Islet precursor cell (in vitro differentiated cells): ENCODE results near the gene FDXACB1.

ENCODE experiments used
- DNase-seq: peaks from one replicate; pipeline ENCODE4 v3.0.0-alpha.2; 2018

The FDXACB1 gene

GRCh38 chr11:111841370-111842053 lies 37.5 kb downstream of the FDXACB1 start:
- DNase-seq, result peak; percentile 87

- no peak for DNase-seq
Measured at GRCh38 chr11:111840143-111840542, 38.8 kb downstream of the FDXACB1 start.

DNA sequence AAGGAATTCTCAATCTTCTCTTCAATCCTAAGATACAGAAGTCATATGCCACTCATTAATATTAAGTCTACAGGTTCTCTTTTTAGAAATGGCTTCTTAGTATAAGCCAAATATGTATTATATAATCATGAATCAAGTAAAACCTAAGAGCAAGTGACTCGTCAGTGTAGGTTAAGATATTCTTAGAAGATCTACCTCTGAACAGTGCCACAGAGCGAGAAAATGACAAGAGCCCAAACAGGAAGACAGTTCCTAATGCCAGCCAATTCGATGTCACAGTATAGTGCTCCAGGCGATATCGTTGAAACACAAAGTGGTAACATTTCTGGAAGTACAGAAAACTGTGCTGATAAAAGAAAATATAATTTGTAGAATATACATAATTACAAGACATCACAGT lies 40.9 kb downstream of the FDXACB1 start:
- DNase-seq, result no peak

GRCh38 chr11:111837366-111837891 lies 41.5 kb downstream of the FDXACB1 start:
- no peak for DNase-seq

- no peak for DNase-seq
Measured at GRCh38 chr11:111836721-111837120, 42.2 kb downstream of the FDXACB1 start.

DNA sequence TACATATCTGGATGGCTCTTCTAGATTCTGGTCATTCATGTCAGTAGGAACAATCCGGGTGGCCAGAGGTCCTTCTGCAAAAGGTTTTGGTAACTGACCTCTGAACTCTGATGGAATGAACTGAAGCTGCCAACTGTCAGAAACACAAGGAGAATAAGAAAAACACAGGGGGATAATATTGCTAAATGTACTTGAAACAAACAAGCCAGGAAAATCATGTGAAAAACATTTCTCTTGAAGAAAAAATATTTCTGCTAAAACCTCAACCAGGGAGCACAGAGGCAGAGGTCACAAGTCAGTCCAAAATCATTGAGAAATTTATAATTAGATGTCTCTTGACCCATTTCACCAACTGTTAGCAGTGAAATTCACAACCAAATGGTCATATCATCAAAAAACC lies 42.8 kb downstream of the FDXACB1 start:
- no peak for DNase-seq

DNA sequence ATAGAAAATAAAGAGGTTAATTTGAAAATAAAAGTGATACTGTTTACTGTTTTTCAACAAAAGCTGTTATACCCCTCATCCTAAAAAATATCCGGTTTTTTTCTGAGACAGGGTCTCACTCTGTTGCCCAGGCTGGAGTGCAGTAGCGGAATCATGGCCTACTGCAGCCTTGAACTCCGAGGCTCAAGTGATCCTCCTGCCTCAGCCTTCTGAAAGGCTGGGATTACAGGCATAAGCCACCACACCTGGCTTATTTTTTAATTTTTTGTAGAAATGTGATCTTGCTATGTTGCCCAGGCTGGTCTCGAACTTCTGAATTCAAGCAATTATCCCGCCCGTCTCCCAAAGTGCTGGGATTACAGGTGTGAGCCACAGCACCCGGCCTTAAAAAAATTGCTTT lies 43.3 kb downstream of the FDXACB1 start:
- no peak for DNase-seq

- no peak for DNase-seq
Measured at GRCh38 chr11:111834432-111835163, 44.4 kb downstream of the FDXACB1 start.

GRCh38 chr11:111833524-111833923 lies 45.4 kb downstream of the FDXACB1 start:
- DNase-seq, result no peak

- no peak for DNase-seq
Measured at GRCh38 chr11:111829185-111829968, 49.6 kb downstream of the FDXACB1 start.

- DNase-seq, result no peak
Measured at GRCh38 chr11:111826322-111826950, 52.5 kb downstream of the FDXACB1 start.
